ENCODE results near the gene AFAP1L1.
A peak's percentile ranks its signal among the peaks of the same experiment; 100 is the strongest.

Gene AFAP1L1

GRCh38 chr5:149273237-149273636 is 1.6 kb downstream of the AFAP1L1 start:
- Histone ChIP-seq H3K4me2 (peak overlapping the region; percentile 96), H3K36me3 (no peaks in the 10 kb centered on the region), H3K4me3 (no peak overlapping the region), H3K27me3 (peaks cover 35% of the 10 kb centered on the region), H3K9me3 (peaks cover 6% of the 10 kb centered on the region; the same call in 1 of the 2 replicates), H3K9ac (no peak overlapping the region), H4K20me1 (no peaks in the 10 kb centered on the region), H3K27ac (no peak overlapping the region), H3K4me1 (peaks cover 19% of the 10 kb centered on the region)
- TF ChIP-seq Cebpa-rat (IDR thresholded peaks at IDR 0.05): no peak

DNA sequence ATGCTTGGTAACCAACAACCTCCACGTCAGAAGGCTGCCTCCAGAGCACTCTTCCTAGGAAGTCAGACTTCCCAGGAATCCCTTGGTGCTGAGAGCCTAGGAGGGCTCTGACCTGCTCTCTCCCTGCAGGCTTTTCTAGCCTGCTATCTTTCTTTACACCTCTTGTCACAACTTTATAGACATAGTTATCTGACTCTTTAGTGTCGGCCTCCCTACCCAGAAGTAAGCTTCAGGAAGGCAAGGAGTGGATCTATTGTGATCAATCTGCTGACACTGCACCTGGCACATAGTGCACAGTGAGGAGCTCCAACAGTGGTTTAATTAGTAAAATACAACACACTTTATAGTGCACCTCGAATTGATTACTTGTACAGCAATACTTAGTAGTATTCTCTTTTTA is 2.3 kb downstream of the AFAP1L1 start:
- no peak overlapping the region for H3K4me3 ChIP-seq
- no peak for TF ChIP-seq Cebpa-rat (IDR thresholded peaks at IDR 0.05)
- no peaks in the 10 kb centered on the region for H4K20me1 ChIP-seq
- H3K27me3 ChIP-seq: peaks cover 35% of the 10 kb centered on the region
- H3K9ac ChIP-seq: no peak overlapping the region
- H3K27ac ChIP-seq: no peak overlapping the region
- H3K36me3 ChIP-seq: no peaks in the 10 kb centered on the region
- no peak overlapping the region for H3K4me2 ChIP-seq
- H3K4me1 ChIP-seq: peaks cover 19% of the 10 kb centered on the region
- no peaks in the 10 kb centered on the region; the same call in 1 of the 2 replicates for H3K9me3 ChIP-seq

GRCh38 chr5:149274939-149275338 is 3.3 kb downstream of the AFAP1L1 start:
- no peaks in the 10 kb centered on the region for H4K20me1 ChIP-seq
- no peak for TF ChIP-seq Cebpa-rat (IDR thresholded peaks at IDR 0.05)
- H3K4me1 ChIP-seq: peaks cover 19% of the 10 kb centered on the region
- H3K4me2 ChIP-seq: no peak overlapping the region
- H3K9me3 ChIP-seq: no peaks in the 10 kb centered on the region
- no peak overlapping the region for H3K9ac ChIP-seq
- H3K4me3 ChIP-seq: no peak overlapping the region
- H3K27ac ChIP-seq: no peak overlapping the region
- no peaks in the 10 kb centered on the region for H3K36me3 ChIP-seq
- peaks cover 35% of the 10 kb centered on the region for H3K27me3 ChIP-seq

GRCh38 chr5:149277801-149278200 is 6.1 kb downstream of the AFAP1L1 start:
- H4K20me1 ChIP-seq: no peaks in the 10 kb centered on the region
- H3K27me3 ChIP-seq: peaks cover 7% of the 10 kb centered on the region
- H3K4me1 ChIP-seq: peaks cover 11% of the 10 kb centered on the region
- H3K4me2 ChIP-seq: no peak overlapping the region
- no peaks in the 10 kb centered on the region for H3K9me3 ChIP-seq
- H3K9ac ChIP-seq: no peak overlapping the region
- H3K27ac ChIP-seq: no peak overlapping the region
- TF ChIP-seq Cebpa-rat (IDR thresholded peaks at IDR 0.05): no peak
- H3K4me3 ChIP-seq: no peak overlapping the region
- no peaks in the 10 kb centered on the region for H3K36me3 ChIP-seq

- Histone ChIP-seq H3K36me3 (no peaks in the 10 kb centered on the region), H3K9ac (no peak overlapping the region), H3K27me3 (no peaks in the 10 kb centered on the region), H3K9me3 (no peaks in the 10 kb centered on the region), H3K4me1 (peaks cover 12% of the 10 kb centered on the region), H3K4me2 (no peak overlapping the region), H4K20me1 (no peaks in the 10 kb centered on the region), H3K27ac (no peak overlapping the region), H3K4me3 (no peak overlapping the region)
- no peak for TF ChIP-seq Cebpa-rat (IDR thresholded peaks at IDR 0.05)
Measured at GRCh38 chr5:149278451-149279210, 7.0 kb downstream of the AFAP1L1 start.

DNA sequence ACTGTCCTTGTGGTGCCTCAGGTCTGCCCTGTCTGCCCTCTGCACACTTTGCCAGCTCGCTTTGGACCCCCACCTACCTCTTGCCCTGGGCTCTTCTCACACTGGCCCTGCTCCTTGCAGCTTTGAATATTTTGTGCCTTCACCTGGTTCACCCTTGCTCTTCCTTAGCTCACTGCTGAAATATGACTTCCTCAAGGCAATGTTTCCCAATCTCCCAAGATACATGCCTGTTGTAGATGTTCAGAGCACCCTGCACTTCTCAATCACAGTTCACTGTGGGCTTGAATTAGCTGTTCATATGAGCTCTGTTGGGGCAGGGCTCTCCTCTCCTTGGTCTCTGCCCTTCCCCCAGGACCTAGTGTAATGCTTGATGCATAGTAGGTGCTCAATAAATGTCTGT is 8.0 kb downstream of the AFAP1L1 start:
- TF ChIP-seq Cebpa-rat (IDR thresholded peaks at IDR 0.05): no peak
- Histone ChIP-seq H3K36me3 (no peaks in the 10 kb centered on the region), H3K4me2 (no peak overlapping the region), H4K20me1 (no peaks in the 10 kb centered on the region), H3K27me3 (no peaks in the 10 kb centered on the region), H3K4me1 (peaks cover 22% of the 10 kb centered on the region), H3K27ac (no peak overlapping the region), H3K4me3 (no peak overlapping the region), H3K9me3 (no peaks in the 10 kb centered on the region), H3K9ac (no peak overlapping the region)

DNA sequence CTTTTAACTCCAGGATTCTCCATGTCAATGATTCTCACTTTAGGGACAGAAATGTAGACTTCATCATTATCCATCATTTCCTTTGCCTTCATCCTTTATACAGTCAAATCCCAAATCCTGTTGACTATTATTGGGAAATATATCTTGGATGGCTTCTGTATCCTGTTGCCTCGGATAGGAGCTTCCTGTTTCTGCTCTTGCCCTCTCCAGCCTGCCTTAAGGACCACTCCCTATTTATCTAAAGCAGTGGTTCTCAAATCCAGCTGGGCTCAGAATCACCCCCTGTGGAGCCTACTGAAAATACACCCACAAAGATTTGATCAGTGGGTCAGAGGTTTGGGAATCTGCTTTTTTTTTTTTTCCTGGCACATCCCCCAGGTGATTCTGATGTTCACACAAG is 8.5 kb downstream of the AFAP1L1 start:
- Histone ChIP-seq H3K4me1 (peaks cover 27% of the 10 kb centered on the region), H3K9ac (no peak overlapping the region), H3K27ac (no peak overlapping the region), H3K4me2 (no peak overlapping the region), H3K9me3 (no peaks in the 10 kb centered on the region), H3K27me3 (no peaks in the 10 kb centered on the region), H3K4me3 (no peak overlapping the region), H3K36me3 (no peaks in the 10 kb centered on the region), H4K20me1 (no peaks in the 10 kb centered on the region)
- no peak for TF ChIP-seq Cebpa-rat (IDR thresholded peaks at IDR 0.05)

- peaks cover 34% of the 10 kb centered on the region for H3K4me1 ChIP-seq
- no peaks in the 10 kb centered on the region for H3K9me3 ChIP-seq
- no peak overlapping the region for H3K4me3 ChIP-seq
- no peaks in the 10 kb centered on the region for H3K36me3 ChIP-seq
- no peaks in the 10 kb centered on the region for H4K20me1 ChIP-seq
- TF ChIP-seq Cebpa-rat (IDR thresholded peaks at IDR 0.05): no peak
- H3K9ac ChIP-seq: no peak overlapping the region
- no peaks in the 10 kb centered on the region for H3K27me3 ChIP-seq
- H3K27ac ChIP-seq: no peak overlapping the region
- no peak overlapping the region for H3K4me2 ChIP-seq
Measured at GRCh38 chr5:149280802-149281201, 9.1 kb downstream of the AFAP1L1 start.

- Histone ChIP-seq H3K36me3 (no peaks in the 10 kb centered on the region), H3K9me3 (no peaks in the 10 kb centered on the region), H4K20me1 (no peaks in the 10 kb centered on the region), H3K4me2 (no peak overlapping the region), H3K27ac (no peak overlapping the region), H3K9ac (no peak overlapping the region), H3K4me1 (peaks cover 34% of the 10 kb centered on the region), H3K27me3 (no peaks in the 10 kb centered on the region), H3K4me3 (no peak overlapping the region)
- TF ChIP-seq Cebpa-rat (IDR thresholded peaks at IDR 0.05): no peak
Measured at GRCh38 chr5:149282027-149282965, 10.6 kb downstream of the AFAP1L1 start.

GRCh38 chr5:149282966-149283332 is 11.3 kb downstream of the AFAP1L1 start:
- H4K20me1 ChIP-seq: no peaks in the 10 kb centered on the region
- no peak overlapping the region for H3K9ac ChIP-seq
- H3K4me1 ChIP-seq: peaks cover 41% of the 10 kb centered on the region
- H3K9me3 ChIP-seq: no peaks in the 10 kb centered on the region
- TF ChIP-seq Cebpa-rat (IDR thresholded peaks at IDR 0.05): no peak
- H3K36me3 ChIP-seq: no peaks in the 10 kb centered on the region
- no peaks in the 10 kb centered on the region for H3K27me3 ChIP-seq
- H3K27ac ChIP-seq: no peak overlapping the region
- H3K4me2 ChIP-seq: peak overlapping the region; percentile 84
- H3K4me3 ChIP-seq: no peak overlapping the region

All from BLaER1 (cell line).